Measurements from ENCODE around the gene NUDT22.

The NUDT22 gene

DNA sequence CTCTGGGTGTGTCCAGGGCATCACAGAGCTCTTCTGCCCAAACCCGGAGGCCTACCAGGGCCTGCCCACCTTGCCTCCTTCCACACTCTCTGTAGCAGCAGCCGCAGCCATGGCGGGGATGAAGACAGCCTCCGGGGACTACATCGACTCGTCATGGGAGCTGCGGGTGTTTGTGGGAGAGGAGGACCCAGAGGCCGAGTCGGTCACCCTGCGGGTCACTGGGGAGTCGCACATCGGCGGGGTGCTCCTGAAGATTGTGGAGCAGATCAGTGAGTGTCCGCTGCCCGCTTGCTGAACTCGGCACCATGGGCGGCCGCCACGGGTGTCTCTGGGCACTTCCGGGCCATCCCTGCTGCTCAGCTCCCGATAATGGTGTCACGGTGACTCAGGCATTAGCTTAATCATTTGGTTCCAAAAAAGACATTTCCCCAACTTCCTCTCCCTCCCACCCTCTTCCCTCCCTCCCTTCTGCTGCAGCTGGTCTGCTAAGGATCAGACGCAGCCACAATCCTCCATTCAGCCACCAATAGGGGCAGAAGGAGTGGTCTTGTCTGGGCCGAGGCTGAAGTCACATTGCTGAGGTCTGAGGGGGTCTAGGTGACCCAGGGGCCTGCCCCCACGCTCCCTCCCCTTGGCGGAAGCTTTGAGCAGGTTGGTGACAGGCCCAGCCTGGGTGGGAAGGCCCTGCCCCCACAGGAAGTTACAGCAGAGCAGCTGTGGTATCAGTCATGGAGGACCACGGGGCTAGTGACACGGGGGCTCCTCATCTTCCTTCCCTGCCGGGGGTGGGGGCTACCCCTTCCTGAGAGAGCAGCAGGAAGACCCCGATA lies 18.6 kb upstream of the NUDT22 start:
- DNase-seq = peak; percentile 66 to 71

DNA sequence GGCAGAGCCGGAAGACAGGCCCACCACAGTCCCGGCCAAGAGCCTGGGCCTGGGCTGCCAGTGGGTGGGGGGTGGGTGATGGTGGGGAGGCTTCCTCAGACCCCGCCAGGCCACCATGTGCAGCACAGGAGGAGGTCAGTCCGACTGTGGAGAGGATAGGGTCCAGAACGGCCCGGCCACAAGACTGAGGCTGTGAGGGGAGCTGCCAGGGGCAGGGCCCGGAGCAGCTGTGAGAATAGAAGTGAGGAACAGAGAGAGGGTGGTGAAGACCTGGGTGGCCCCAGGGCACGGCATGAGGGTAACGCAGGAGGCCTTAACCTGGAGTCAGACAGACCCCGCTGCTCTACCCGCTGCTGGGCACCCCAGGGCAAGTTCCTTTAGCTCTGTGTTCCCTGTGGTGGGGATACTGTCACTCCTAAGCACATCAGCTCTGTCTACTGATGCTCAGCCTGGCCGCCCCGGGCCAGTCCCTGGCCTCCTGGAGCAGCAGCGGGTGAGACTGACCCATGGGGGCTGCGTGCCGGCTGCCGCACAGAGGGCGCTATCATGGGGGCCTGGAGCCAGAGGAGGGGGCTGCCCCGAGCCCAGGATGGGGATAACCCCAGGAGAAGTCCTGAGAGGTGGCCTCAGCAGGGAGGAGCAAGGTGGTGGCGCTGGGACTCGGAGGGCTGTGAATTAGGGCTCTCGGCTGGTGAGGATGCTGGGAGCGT lies 17.8 kb upstream of the NUDT22 start:
- DNase-seq = no peak

GRCh38 chr11:64208796-64209562 lies 17.1 kb upstream of the NUDT22 start:
- DNase-seq = no peak

DNA sequence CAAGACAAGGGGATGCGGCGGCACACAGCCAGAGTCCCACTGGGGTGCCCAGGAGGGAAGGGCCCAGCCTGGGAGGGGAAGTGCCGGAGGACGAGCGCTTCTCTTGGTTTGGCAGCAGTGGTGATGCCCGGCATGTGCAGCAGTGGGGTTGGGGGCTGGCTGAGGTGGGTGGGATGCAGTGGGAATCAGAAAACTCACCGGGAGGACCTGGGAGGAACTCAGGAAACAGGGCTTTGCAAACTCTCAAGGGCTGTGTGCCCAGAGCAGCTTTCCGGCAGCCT lies 16.6 kb upstream of the NUDT22 start:
- no peak for DNase-seq

DNA sequence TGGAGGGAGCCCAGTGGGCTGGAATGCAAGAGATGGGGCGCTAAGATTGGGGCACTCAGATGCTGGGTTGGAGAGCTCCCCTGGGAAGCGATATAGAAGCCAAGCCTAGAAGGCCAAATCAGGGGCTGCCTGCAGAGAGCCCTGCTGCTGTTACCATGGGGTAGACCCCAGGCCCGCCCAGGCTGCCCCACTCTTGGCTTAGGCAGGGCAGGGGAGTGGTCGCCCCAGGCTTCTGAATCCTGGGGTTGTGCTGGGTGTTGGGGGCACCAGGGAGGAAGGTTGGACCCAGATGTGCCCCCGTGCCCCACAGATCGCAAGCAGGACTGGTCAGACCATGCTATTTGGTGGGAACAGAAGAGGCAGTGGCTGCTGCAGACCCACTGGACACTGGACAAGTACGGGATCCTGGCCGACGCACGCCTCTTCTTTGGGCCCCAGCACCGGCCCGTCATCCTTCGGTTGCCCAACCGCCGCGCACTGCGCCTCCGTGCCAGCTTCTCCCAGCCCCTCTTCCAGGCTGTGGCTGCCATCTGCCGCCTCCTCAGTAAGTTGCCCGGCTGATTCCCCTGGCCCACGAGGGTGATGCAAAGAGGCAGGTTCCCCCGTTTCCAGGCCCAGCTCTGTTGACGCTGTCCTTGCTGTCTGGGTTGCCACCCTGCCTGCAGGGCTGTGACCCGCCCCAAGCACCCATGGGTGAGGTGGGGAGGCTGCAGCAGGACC lies 15.6 kb upstream of the NUDT22 start:
- no peak for DNase-seq

GRCh38 chr11:64211181-64211872 lies 14.7 kb upstream of the NUDT22 start:
- DNase-seq = no peak

DNA sequence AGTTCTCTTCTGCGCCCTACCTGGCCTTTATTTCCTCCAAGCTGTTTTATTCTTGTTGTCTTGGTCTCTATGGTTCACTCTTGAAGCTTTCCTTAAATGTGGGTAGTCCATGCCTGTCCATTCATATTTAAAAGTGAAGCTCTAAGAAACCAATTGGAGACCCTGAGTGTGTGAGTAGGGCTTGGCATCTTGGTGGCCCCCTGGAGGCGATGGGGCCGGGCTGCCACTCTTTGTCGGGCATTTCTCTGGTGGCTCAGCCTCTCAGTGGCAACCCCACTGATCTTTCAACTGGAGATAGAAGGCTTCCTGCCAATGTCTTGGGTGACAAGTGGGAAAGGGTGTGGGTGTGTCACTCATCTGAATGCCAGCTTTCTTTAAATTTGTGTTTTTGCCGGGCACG lies 9.2 kb upstream of the NUDT22 start:
- no peak for DNase-seq

DNA sequence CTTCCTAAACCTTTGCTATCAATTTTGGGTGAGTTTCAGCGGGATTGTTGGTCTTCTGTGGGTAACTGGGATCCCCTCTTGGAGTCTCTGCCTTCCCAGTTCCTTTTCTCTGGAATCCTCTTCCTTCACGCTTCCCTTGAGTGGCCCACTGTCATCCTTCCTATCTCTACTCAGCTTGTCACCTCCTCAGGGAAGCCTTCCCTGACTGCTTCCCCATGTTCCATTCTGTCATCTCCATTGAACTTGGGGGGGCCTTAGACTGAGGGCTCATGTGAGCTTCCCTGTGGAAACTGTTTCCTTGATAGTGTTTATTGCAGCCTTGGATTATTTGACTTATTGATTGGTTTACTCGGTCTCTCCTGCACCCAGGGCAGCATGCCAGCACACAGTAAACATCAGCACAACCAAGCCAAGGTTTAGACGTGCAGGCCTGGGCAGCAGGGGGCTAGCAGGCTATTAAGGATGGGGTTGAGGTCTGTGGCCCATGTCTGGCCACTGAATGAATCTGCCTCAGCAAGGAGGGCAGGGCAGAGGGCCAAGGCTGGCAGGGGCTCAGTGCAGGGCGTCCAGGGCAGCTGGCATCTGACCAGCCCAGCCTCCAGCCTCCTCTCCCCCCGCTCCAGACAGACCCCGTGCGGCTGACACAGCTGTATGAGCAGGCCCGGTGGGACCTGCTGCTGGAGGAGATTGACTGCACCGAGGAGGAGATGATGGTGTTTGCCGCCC lies 7.3 kb upstream of the NUDT22 start:
- no peak for DNase-seq

DNA sequence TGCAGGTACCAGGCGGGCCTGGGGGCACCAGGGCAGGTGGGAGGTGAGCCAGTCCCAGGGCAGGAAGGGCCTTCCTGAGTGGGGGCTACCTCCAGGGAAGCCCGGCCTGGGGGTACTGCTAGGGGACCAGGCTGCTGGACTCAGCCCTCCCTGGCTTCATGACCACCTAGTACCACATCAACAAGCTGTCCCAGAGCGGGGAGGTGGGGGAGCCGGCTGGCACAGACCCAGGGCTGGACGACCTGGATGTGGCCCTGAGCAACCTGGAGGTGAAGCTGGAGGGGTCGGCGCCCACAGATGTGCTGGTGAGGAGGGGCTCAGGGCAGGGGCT lies 6.8 kb upstream of the NUDT22 start:
- DNase-seq = no peak

GRCh38 chr11:64219755-64220154 lies 6.3 kb upstream of the NUDT22 start:
- no peak for DNase-seq

GRCh38 chr11:64220271-64220670 lies 5.8 kb upstream of the NUDT22 start:
- no peak for DNase-seq

DNA sequence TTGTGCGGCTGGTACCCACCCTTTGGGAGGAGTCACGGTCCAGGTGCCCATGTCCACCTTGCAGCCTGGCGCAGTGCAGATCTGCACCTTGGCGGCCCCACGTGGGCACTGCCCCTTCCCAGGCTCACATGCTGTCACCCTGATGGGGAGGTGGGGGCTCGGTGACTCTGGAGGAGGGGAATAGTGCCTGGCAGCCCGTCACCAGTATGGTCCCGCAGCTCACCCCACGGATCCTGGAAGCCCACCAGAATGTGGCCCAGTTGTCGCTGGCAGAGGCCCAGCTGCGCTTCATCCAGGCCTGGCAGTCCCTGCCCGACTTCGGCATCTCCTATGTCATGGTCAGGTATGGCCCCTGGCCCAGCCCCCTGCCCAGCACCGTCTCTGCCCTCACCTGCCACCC lies 5.3 kb upstream of the NUDT22 start:
- no peak for DNase-seq

- DNase-seq = no peak
Observed at GRCh38 chr11:64222651-64223000, 3.4 kb upstream of the NUDT22 start.

DNA sequence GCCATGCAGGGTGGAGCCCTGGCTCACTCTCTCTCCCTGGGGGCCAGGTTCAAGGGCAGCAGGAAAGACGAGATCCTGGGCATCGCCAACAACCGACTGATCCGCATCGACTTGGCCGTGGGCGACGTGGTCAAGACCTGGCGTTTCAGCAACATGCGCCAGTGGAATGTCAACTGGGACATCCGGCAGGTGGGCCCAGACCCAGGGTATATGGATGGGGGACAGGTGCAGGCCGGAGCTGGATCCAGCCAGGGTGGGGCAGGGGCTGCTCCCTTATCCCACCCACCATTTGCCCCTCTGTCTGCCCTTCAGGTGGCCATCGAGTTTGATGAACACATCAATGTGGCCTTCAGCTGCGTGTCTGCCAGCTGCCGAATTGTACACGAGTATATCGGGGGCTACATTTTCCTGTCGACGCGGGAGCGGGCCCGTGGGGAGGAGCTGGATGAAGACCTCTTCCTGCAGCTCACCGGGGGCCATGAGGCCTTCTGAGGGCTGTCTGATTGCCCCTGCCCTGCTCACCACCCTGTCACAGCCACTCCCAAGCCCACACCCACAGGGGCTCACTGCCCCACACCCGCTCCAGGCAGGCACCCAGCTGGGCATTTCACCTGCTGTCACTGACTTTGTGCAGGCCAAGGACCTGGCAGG lies 2.9 kb upstream of the NUDT22 start:
- DNase-seq = no peak

DNA sequence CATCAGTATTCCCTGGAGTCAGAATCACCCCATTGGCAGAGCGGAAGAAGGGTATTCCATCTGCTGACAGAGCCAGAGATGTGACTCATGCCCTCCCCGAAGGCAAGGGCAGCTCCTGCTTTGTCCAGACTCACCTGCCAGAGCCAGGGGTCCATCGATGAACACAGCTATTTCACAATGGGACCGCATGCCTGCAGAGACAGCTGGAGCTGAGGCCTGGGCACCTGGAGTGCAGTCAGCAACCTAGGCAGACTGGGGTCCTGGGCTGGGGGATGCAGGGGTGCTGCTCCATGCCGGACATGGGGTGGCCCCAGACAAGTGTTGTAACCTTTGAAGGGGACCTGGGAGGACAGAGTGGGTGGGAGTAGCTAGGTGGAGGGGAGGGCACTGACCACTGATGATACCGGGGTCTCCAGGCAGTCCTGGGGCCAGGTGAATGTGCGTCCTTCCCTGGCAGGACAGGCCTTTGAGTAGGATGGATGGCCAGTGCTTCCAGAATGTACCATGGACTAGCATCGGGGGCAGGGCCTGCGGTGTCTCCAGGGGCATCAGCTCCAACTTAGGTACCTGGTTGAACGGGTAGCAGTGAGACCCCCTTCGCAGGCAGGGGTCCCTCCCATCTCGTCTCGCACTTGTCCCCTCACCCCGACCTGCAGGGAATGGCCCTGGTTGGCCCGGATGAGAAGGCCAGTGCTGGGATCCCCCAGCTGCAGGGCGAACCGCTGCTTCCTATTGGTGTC lies 1.8 kb upstream of the NUDT22 start:
- DNase-seq = no peak

GRCh38 chr11:64224891-64225607 lies 1.0 kb upstream of the NUDT22 start:
- DNase-seq = no peak

- DNase-seq = no peak
Observed at GRCh38 chr11:64226507-64227051, 505 bp downstream of the NUDT22 start.

DNA sequence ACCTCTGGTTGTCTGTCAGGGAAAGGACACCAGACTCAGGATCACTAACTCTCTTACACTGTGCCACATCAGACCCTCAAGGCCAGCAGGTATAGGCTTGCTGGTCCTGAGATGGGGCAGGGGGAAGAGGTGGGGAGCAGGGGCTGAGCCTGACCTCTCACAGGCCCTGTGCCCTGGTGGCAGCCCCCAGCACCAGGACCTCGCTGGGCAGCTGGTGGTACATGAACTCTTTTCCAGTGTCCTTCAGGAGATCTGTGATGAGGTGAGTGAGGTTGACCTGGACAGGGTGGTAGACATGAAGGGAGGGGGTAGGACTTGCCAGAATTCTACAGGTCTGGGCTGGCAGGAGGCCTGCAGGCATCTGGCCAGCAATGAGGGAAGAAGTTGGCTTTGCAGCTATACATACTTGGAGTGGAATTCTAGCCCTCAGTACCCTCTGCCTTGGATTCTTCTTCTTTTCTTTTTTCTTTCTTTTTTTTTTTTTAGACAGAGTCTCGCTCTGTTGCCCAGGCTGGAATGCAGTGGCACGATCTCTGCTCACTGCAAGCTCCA lies 1.4 kb downstream of the NUDT22 start:
- DNase-seq = no peak

DNA sequence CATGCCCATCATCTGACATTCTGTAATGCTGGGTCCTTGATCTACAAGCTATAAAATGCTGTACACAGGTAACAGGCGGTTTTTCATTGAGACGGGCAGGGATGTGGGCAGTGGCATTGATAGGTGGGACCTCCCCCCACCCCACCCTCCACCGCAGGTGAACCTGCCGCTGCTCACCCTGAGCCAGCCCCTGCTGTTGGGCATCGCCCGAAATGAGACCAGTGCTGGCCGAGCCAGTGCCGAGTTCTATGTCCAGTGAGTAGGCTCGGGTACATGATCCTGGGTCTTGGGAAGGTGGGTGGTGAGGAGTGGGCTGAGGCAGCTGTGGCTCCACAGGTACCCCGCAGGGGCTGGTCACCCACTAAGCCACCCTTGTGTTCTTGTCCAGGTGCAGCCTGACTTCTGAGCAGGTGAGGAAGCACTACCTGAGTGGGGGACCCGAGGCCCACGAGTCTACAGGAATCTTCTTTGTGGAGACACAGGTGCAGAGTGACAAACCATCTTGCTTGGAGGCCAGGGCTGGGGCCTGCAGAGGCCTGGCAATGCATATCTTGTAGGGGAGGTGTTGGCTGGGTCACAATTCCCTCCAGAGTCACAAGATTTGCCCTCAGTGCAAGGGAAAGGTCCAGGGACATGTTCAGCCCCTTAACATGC lies 3.1 kb downstream of the NUDT22 start:
- DNase-seq = no peak

Data from stimulated activated CD4-positive, alpha-beta T cell treated with anti-CD3 and anti-CD28 coated beads, Interleukin-2, amount 100 ng/mL, for 48 hours (primary cell).